GM12891 (cell line): Measurements from ENCODE around the gene GAS7.
A peak's percentile ranks its signal among the peaks of the same experiment; 100 is the strongest.
"Not testable (repeated sequence)": the region's sequence is repeated elsewhere in the genome, so short reads cannot be mapped to it uniquely, and the experiment has no call there.

ENCODE experiments used
- DNase-seq: peaks from one replicate; pipeline ENCODE4 v3.0.0; 2011; ENCODE audit warnings: low spot score; ENCODE audit not compliant: insufficient read length
- FAIRE-seq: peaks from 2 replicates; lab custom pipeline; 2011; peaks lifted over from hg19 to GRCh38; lab: Jason Lieb, UNC
- PAX5 ChIP-seq: IDR thresholded peaks from 2 replicates; pipeline ENCODE4 v1.6.1; 2011; ENCODE audit warnings: low read length, moderate library complexity, mild to moderate bottlenecking; ENCODE audit not compliant: insufficient read depth, severe bottlenecking
- POLR2A ChIP-seq: IDR thresholded peaks from 2 replicates; pipeline ENCODE4 v1.6.1; 2011; ENCODE audit warnings: low read depth, low read length, control low read depth
- POLR2AphosphoS5 ChIP-seq: IDR thresholded peaks from 2 replicates; pipeline ENCODE4 v1.6.1; 2011; ENCODE audit warnings: low read depth, low read length, control low read depth
- POU2F2 ChIP-seq: IDR thresholded peaks from 2 replicates; pipeline ENCODE4 v1.6.1; 2011; ENCODE audit warnings: low read depth, mild to moderate bottlenecking, control low read depth, low read length, moderate library complexity
- SPI1 ChIP-seq: IDR thresholded peaks from 2 replicates; pipeline ENCODE4 v1.6.1; 2011; ENCODE audit warnings: low read depth, low read length, control low read depth
- TAF1 ChIP-seq: IDR thresholded peaks from 2 replicates; pipeline ENCODE4 v1.6.1; 2011; ENCODE audit warnings: low read depth, low read length, control low read depth

GAS7 gene

DNA sequence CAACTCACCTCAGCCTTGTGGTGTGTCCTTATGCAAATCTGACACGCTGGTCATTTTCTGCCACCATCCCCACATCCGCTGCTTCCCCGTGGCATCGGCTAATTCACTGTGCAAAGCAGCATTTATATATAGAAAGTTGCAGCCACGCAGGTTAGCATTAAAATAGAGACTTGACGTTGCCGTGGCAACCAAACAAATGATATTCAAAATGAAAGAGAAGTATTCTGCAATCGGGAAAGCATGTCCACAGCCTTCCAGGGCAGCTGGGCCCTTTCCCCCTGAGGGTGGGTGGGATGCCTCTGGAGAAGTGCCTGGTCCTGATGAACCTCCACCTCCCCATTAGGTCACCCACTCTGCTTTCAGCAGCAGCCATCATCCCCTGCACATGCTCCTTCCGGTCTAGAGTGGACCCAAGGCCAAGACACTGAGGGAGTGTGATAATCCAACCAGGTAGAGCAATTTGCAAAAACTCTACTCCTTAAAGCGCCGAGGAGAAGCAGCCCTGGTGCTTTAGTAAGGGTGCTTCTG is 138.7 kb downstream of the GAS7 start:
- peak; percentile 100 for FAIRE-seq

DNA sequence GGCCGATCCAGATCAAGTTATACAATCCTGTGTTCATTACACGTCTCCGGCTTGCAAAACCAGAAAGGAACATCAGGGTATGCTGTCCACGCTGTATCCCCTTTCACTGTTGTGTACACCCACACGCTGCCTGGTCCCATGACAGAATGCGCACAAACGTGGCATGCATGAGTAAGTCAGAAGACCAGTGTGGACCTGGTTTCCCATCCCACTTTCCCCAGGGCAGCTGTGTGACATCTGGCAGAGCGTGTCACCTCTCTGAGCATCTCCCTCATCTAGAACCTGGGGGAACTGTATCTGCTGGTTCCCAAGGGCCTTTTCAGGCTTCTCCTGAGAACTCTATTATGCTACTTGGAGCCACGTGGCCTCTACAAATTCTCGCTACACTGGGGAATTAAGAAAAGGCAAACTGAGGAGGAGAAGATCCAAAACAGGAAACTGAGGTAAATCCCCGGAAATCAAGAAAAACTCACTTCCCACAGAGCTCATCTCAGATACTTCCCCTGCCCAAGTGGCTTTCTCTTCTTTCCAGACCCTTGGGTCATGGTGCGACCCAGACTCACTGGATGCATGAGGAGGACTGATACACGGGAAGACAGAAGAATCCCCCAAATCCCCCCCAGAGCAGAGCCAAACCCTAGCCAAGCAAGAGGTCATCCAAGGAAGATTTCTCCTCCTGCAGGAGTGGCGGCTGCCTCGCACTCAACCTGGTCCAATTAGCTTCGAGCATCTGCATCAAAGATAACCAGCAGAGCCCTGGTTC is 139.3 kb downstream of the GAS7 start:
- TF ChIP-seq PAX5 (no peak), SPI1 (no peak), POU2F2 (no peak), POLR2A (peak; percentile 91), TAF1 (no peak), POLR2AphosphoS5 (peak; percentile 76)
- FAIRE-seq: peak; percentile 88
- DNase-seq: no peak

More for the DNA sequence above, 138.7 kb downstream of the GAS7 start:
- TF ChIP-seq PAX5: no peak
- TF ChIP-seq POU2F2: peak; percentile 99
- peak; percentile 72 for DNase-seq

DNA sequence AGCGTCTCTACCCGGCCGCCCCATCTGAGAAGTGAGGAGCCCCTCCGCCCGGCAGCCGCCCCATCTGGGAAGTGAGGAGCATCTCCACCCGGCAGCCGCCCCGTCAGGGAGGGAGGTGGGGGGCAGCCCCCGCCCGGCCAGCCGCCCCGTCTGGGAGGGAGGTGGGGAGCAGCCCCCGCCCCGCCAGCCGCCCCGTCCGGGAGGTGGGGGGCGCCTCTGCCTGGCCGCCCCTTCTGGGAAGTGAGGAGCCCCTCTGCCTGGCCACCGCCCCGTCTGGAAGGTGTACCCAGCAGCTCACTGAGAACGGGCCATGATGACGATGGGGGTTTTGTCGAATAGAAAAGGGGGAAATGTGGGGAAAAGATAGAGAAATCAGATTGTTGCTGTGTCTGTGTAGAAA is 140.9 kb downstream of the GAS7 start:
- DNase-seq, FAIRE-seq: not testable (repeated sequence)

DNA sequence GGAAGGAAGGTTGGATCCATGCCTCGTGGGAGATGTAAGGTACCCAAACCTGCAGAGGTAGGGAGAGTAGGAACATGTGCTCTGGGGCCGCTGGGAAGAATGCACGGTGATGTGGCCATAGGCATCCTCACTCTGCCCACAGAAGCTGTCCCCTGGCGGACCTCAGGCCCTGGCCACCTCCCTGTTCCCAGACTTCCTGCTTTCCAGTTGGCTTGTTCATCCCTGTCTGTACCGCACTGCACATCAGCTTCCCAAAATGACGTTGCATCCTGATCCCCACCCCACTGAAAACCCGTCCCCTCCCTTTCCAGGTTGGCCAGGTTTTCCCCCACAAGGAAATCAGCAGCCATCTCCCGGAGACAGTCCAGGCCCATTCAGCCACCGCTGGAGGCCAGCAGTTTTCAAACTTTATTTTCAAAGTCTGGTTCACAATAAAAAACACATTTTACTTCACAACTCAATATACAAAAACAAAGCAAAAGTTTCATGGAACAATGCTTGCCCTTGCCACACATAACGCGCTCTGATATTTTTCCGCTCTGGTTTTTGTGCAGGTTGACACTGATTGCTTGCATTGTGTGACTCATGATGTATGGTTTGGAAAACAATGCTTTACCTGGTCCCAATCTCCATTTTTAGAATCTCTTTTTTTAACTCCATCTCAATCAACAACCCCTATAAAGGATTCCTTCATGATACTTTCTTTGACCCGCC is 143.0 kb downstream of the GAS7 start:
- no peak for TF ChIP-seq TAF1
- no peak for TF ChIP-seq POU2F2
- no peak for TF ChIP-seq SPI1
- FAIRE-seq (no peak), DNase-seq (no peak)

GRCh38 chr17:10053782-10054540 is 144.4 kb downstream of the GAS7 start:
- TF ChIP-seq TAF1 (no peak), PAX5 (no peak), SPI1 (no peak), POU2F2 (no peak), POLR2A (no peak), POLR2AphosphoS5 (no peak)
- FAIRE-seq: no peak
- no peak for DNase-seq

- TF ChIP-seq POLR2A (no peak), POU2F2 (0 out of 2 replicates have a peak, but pooled peaks have one; percentile 49), PAX5 (peak; percentile 48)
- no peak for DNase-seq
- FAIRE-seq: peak; percentile 41
Measured at GRCh38 chr17:10052106-10052813, 146.1 kb downstream of the GAS7 start.

- TF ChIP-seq PAX5 (no peak), POLR2A (no peak), SPI1 (no peak), POU2F2 (no peak), TAF1 (no peak), POLR2AphosphoS5 (no peak)
- peak; percentile 93 for FAIRE-seq
- DNase-seq: no peak
Measured at GRCh38 chr17:10051112-10051511, 147.3 kb downstream of the GAS7 start.

- no peak for DNase-seq
- no peak for FAIRE-seq
- TF ChIP-seq POLR2A: peak; percentile 59; the same call in 1 of the 2 replicates
- peak; percentile 29; the same call in 1 of the 2 replicates for TF ChIP-seq SPI1
- TF ChIP-seq POU2F2: no peak
- TF ChIP-seq POLR2AphosphoS5: peak; percentile 64; the same call in 1 of the 2 replicates
- peak; percentile 63 for TF ChIP-seq TAF1
- no peak for TF ChIP-seq PAX5
Measured at GRCh38 chr17:10050597-10051101, 147.8 kb downstream of the GAS7 start.

DNA sequence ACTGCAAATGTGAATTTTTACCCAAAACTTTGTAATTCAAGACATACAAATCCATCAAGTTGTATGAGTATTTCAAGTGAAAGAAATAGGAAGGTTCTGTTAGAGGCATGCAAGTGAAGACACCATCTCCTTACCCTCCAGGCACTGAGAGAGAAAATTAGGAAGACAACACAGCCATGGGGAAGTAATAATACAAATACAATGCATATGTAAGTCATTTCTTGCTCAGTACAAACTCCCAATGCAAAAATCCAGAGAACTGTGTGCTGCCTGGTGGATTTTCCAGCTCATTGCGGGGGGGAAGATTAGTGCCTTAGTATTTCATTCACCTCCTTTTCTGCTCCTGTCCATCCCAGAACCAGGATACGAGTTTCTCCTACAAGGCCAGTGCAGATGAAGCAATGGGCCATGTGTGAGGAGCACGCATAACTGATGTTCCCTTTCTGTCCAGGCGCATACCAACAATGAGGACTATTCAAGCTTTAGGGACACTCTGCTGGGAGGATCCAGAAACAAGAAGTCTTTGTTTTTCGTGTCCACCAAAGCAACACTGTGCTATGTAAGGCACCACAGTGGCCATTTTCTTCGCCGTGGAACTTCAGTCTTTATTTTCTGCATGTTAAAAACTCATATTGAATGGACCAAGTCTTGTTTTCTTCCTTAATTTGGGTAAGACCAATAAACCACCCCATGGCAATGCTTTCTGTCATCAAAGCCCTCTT is 149.6 kb downstream of the GAS7 start:
- peak; percentile 84 for FAIRE-seq
- no peak for DNase-seq
- no peak for TF ChIP-seq SPI1
- TF ChIP-seq POLR2A: no peak
- TF ChIP-seq TAF1: no peak
- TF ChIP-seq PAX5: no peak
- TF ChIP-seq POU2F2: no peak
- no peak for TF ChIP-seq POLR2AphosphoS5
